Activated CD4-positive, alpha-beta T cell treated with anti-CD3 and anti-CD28 coated beads for 48 hours (primary cell): ENCODE measurements around the gene SH2D4B.

Experiments
- DNase-seq: peaks from one replicate; pipeline ENCODE4 v3.0.0-alpha.2; 2020

SH2D4B gene

DNA sequence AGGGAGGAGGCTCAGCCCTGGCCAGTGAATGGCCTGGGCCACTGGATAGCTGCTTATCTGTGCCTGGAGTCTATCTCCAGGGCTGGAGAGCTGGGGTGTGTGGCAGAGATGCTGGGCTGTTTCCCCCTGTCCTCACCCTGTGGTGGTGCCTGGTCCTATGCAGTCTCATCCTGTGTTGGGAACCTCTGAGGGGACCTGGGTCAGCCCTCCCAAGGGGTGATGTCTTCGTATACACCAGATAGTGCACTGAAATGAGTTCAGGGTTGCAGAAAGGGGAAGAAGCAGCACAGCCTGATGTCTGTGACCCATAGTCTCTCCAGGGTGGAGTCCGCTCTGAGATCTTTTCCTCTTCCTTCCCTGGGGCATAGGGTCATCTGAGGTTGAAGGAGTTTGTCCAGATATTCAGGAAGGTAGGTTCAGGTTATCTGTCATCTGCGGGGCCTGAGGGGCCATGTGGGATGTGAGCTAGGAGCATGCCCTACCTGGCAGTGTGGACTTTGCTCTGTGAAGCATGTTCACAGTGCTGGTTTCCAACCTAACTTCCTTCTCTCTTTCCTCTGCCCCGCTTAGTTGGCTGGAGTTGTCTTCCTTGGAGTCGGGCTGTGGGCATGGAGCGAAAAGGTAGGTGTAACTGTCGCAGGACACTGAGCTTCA lies 33.4 kb upstream of the SH2D4B start:
- no peak for DNase-seq

DNA sequence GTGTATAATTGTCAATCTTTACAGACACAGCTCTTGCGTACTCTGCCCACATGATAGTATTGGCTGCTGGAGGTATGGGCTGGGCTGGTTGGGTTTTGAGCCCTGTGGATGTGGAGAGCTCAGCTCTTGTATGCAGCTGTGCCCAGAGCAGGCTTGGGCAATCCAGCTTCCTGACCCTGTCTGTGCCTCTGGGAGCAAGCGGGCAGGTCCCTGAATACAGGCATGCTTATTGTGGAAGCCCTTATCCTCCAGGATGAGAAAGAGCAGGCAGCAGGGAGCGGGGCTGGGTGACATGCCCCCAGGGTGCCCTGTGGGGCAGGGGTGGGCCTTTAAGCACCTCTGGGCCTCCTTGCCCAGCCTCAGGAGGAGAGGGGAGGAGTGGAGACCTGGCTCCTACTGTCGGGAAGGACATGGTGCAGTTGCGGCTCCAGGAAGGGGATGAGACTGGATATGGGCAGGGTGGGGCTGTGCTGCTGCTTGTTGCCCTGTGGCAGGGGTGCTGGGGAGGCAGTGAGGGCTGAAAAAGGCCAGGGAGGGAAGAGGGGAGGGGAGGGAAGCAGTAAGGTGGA lies 32.7 kb upstream of the SH2D4B start:
- DNase-seq = no peak

DNA sequence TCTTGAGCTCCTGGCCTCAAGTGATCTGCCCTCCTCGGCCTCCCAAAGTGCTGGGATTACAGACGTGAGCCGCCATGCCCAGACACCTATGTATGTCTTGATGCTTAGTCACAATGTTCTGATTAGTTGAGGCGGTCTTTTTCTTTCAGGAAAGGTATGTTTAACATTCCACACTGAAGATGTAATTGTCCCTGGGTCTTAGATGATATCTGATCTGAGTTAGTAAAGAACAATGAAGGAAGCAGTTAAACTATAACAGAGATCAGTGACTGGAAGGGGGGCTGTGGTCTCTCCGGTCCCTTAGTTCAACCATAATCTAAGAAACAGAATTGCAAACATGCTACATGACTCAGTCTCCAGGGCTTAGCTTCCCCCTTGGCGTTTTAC lies 31.5 kb upstream of the SH2D4B start:
- DNase-seq = no peak

DNA sequence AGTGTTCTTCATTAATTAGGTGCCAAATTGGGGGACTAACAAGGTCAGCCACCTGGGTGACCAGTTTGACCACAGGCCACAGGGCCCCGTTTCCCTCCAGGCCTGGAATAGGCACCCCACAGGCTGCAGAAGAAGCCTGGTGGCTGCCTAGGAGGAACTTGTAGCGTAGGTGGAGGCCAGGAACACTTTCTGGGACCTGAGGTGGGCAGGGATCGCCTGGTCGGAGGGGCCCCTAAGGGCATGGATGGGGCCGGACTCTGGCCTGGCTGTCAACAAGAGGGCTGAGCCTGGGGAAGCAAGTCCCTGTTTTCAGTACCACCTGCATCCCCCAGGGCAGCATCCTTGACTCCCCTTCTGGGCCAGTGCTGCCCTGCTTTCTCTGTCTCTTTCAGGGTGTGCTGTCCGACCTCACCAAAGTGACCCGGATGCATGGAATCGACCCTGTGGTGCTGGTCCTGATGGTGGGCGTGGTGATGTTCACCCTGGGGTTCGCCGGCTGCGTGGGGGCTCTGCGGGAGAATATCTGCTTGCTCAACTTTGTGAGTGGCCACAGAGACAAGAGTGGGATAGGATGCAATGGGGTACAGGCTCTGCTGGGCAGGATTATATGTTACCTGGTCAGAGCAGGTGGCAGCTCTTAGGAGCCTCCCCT lies 30.7 kb upstream of the SH2D4B start:
- no peak for DNase-seq

DNA sequence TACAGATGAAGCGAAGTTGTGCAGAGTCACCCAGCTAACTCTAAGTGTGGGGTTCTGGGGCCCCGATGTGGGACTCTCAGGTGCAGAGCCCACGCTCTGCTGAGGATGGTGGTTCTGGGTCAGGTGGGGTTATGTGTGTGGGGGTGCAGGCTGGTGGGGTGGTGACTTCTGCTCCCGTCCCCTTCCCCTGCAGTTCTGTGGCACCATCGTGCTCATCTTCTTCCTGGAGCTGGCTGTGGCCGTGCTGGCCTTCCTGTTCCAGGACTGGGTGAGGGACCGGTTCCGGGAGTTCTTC lies 28.6 kb upstream of the SH2D4B start:
- no peak for DNase-seq

DNA sequence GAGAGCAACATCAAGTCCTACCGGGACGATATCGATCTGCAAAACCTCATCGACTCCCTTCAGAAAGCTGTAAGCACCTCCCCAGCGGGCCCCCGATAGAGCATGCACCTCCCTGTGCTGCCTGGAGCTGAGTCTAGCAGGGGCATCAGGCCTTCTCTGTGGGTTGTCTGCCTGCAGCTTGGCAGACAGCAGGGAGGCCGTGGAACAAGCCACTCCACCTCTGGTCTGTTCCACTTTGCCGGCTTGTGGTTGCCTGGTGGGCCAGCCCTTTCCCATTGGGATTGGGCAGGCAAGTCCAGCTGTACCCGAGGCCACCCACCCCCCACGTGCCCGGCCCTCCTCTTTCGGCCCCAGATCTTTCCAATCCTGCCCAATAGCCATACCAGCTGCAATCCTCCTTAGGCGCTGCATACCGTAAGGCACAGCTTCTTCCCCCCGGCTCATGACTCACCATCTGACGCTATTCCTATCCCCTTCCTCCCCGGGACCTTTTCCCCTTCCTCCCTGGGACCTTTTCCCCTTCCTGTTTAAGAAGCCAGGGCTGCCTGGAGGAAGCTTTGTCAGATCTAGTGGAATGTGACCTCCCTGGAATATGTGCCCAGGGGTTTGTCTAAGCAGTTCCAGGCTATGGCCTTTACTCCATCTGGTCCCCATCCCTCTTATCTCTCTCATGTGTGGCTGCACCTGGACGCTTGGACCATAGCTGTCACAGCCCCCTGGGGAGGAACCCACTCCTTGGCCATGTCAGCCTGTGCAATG lies 28.1 kb upstream of the SH2D4B start:
- DNase-seq = no peak

DNA sequence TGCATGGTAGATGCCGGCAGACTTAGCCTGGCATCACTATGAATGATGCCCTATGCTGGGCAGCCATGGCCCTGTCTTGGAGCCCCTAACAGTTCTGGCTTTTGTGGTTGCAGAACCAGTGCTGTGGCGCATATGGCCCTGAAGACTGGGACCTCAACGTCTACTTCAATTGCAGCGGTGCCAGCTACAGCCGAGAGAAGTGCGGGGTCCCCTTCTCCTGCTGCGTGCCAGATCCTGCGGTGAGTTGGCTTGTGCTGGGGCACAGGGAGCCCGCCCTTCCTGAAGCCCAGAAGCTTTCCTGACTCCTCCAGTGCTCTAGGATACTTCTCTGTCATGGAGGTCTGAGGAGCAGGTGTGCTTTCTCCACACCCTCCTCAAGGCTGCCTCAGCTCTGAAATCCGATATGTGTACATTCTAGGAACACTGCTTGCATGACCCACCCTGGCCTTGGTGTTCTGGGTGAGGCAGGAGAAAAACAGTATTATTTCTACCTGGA lies 25.6 kb upstream of the SH2D4B start:
- no peak for DNase-seq

DNA sequence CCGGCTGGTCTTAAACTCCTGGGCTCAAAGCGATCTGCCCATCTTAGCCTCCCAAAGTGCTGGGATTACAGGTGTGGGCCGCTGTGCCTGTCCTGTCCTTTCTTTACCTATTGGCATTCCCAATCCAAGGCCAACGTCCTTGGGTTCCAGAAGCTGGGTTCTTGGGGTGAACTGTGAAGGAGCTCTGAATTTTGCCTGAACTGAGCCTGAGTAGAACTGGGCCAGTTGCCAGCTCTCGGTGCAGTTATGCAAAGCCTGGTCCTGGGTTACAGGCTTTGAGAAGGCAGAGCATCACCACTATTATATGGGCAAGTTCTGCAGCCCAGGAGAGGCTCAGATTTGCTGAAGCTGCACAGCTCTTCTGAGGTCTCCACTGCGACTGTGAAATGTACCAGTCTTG lies 24.6 kb upstream of the SH2D4B start:
- no peak for DNase-seq

DNA sequence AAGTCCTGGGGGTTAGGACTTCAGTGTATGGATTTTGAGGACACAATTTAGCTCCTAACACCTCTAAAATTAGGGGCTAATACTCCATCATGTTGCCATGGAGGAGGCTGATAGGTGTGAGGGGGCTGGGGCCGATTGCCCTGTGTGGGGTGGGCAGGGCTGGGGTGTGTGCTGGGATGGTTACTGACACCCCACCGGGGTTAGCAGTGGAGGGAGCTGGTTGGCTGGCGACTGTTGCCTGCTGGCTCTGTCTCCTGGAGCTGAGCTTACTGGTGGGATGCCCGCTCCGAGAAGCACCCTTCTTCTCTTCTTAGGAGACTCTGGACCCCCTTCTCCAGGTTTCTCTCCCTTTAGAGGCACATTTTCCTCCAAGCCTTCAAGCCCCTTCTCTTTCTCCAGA lies 22.2 kb upstream of the SH2D4B start:
- no peak for DNase-seq

DNA sequence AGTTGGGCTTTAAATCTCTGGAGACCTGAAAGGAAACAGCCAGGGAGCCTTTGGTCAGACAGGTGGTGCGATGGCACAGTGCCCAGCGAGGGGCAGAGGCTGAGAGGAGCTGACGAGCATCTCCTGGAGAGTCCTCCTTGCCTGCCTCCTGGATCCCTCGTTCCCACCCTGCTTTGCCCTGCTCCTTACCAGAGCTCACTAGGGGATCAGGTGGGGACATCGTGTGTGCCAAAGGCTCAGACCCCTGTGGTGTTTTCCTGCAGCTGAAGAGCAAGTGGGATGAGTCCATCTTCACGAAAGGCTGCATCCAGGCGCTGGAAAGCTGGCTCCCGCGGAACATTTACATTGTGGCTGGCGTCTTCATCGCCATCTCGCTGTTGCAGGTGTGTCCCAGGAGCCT lies 21.8 kb upstream of the SH2D4B start:
- no peak for DNase-seq

DNA sequence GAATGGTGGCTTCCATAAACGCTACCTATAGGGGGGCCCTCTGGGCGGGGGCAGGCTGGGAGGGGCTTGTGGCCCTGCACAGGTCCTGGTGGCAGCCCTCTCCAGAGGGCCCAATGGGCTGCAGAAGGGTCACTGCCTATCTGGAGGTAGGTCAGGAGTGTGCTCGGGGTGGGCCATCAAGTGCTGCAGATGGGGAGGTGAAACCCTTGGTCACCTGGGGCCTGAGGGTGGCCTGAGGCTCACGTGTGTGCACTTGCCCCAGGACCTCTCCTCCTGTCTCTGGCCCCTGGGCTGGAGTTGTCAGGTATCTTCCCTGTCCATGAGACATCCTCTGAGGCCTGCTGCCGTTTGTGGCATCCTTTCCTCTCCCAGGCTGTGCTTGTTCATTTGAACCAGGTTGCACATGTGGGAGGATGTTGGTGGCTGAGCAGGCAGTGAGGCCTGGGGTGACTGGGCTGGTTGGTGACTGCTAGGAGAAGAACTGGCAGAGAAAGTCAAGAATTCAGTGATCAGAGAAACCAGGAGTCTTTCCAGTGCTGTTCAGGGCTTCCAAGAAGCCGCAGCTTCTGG lies 21.1 kb upstream of the SH2D4B start:
- no peak for DNase-seq

DNA sequence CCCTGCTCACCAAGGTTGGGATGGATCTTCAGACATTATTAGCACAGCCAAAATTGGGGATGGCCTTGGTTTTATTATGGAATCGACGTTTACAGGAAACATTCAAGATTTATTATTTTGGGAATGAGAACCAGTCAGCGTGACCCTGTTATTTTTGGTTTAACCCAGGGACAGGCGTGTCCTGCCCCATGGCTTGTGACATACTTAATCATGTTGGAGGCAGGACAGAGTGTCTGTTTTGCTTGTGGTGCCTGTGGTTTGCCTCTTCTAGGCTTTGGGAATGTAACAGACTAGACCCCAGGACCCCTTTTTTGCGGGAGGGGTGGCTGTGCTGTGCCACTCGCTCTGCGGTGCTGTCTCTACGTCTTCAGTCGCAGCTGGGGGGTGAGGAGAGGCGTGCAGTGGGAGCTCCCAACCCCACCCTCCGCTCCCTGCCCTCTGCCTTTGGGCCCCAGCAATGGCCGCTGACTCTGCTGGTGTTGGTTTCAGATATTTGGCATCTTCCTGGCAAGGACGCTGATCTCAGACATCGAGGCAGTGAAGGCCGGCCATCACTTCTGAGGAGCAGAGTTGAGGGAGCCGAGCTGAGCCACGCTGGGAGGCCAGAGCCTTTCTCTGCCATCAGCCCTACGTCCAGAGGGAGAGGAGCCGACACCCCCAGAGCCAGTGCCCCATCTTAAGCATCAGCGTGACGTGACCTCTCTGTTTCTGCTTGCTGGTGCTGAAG lies 20.1 kb upstream of the SH2D4B start:
- no peak for DNase-seq

DNA sequence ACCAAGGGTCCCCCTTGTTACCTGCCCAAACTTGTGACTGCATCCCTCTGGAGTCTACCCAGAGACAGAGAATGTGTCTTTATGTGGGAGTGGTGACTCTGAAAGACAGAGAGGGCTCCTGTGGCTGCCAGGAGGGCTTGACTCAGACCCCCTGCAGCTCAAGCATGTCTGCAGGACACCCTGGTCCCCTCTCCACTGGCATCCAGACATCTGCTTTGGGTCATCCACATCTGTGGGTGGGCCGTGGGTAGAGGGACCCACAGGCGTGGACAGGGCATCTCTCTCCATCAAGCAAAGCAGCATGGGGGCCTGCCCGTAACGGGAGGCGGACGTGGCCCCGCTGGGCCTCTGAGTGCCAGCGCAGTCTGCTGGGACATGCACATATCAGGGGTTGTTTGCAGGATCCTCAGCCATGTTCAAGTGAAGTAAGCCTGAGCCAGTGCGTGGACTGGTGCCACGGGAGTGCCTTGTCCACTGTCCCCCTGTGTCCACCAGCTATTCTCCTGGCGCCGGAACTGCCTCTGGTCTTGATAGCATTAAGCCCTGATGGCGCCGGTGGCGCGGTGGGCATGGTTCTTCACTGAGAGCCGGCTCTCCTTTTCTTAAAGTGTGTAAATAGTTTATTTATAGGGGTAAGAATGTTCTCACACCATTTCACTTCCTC lies 19.4 kb upstream of the SH2D4B start:
- no peak for DNase-seq

DNA sequence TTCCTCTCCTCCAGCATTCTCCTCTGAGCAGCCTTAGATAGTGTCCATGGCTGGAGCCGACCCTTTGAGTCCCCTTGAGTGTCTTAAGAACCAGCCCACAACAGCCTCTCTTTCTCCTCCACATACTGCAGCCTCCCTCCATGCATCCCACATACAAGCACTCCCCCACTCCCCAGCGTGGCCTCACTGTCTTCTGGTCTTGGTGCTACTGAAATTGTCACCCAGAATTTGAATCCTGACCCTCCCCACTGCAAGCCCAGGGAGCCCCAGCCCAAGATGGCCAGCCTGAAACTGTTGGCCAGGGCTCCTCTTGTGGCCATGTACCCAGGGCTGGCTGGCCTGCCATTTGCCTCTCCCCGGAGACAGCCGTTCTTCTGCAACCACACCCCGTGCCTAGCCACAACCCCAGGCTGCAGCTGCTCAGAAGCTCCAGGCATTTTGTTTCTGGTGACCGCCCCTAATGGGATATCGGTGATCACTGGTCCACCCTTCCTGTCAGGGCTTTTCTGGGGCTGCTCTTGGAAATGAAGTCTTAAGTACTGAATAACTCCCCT lies 18.8 kb upstream of the SH2D4B start:
- DNase-seq = no peak

DNA sequence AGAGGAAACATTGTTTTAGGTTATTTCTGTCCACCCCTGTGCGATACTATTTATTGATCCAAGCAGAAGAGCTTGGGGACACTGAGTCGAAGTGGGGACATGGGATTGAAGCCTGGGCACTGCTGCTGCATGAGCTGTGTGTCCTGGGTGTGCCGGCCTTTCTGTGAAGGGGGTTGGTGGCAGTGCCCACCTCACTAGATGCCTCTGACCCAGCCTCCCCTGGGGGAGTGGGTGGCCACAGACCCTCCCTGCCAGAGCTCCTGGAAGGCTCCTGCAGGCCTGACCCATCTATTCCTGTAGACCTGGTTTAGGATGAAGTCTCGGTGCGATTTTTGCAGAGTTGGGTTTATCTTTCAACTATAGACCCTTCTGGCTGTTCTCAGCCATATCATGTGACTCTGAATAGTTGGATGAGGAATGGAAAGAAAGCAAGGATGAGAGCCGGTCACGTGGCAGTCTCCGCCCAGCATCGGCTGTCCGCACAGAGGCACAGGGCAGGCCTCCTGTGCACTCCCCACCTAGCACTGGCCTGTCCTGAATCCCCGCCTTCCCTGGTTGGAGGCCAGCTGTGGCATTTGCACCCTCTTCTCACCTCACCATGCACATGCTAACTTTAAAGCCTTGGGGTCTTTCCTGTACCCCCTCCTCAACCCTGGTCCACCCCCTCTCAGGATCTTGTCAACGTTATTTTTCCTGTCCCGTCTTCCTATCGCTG lies 17.6 kb upstream of the SH2D4B start:
- DNase-seq = no peak

DNA sequence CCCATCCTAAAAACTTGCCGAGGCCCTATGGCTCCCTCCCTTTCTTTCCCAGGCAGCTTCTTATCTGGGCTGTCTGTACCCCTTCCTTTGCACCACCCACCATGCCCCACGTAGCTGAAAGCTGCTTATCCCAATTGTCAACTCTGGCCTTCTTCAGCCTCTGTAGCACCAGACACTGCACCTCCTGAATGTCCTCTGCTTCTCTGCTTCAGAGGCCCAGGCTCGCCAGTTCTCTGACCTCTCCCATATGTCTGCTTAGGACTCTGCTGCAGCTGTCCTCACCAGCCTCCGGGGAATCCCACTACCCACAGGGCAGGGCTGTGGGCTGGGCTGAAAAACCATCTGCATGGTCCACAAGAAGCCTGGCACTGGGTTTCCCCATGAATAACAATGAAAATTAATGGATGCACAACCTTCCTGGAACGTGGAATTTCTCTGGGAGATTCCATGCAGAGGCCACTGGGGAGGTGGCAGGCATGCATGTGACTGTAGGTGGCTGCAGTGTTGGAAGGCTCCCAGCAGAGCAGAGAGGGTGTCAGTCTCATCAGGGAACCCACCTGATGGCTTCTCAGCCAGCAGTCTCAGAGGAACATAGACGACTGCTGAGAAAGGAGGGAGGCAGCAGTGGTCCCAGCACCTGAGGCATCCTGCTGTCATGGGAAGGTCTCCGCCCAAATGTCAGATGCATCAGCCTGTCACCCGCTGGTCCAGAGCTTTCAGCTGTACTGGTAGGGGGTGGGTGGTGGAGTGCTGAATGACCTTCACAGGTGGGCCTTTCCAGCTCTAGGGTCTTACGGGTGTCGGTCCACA lies 16.8 kb upstream of the SH2D4B start:
- no peak for DNase-seq

DNA sequence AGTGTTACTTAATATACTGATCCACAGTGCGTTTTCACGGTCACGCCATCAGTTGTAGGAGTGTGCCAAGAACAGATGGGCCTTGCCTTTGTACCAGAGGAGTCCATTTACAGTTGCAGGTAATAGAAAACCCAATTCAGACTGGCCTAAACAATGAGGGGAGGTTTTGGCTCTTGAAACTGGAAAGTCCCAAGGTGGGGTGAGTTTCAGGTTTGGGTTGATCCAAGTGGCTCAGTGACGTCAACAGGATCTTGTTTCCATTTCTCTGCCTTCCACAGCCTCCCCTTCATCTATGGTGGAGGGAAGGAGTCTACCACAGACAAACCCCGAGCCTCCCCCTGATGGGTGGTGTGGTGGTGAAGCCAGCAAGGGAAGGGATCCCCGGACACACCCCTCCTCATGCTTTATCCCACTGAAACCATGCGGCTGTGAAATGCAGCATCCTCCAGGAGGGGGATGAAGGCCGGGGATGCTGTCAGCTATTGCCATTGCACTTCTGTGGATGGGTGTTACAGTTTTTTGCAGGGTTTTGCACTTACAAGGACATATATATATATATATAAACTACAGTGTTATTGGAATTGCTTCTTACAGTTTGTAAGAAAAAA lies 14.8 kb upstream of the SH2D4B start:
- DNase-seq = no peak

DNA sequence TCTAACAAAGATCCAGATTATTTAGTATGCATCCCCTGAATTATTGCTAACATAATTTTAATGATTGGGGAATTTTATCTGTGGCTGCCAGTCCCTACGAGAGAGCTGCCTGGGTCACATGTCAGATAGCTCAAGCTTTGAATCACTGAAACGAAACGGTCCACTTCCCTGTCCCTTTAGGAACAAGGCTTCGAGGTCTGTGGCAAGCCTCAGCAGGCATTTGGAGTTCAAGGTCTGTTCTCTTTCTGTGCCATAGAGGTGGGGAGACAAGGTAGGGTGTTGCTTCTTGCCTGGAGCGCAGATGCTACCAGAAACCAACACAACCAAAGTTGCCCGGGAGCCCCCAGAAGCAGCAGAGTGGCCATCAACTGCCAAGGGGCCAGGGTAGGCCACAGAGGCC lies 13.9 kb upstream of the SH2D4B start:
- DNase-seq = no peak

DNA sequence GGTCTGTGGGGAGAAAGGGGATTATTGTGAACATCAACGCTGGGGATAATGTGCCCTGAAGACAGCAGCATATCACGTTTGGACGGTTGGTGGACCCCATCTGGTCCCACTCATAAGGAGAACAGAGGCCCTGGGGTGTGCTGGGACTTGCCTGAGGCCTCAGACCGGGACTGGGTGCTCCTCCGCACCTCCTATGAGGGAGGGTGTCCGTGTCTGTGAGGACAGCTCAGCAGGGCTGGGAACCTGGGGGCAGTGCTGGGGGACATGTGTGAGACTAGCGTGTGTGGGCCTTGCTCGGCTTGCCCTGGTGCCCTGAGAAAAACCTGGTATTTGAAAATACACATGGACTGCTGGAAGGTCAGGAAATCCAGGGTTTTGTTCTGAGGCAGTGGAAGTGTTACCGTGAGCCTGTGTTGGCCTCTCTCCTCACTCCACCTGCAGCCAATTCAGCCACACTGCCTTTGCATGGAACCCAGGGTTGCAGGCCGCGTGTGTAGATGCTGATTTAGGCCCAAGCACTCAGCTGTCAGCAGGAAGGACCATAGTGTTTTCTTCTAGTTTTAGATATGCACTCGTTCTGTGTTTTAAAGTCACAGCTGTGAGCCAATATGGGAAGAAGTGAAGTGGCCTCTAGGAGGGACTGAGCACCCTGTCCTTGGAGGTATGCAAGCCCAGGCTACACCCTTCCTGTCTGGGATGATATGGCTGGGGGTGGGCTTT lies 13.4 kb upstream of the SH2D4B start:
- no peak for DNase-seq
